Stimulated activated naive CD8-positive, alpha-beta T cell treated with anti-CD3 and anti-CD28 coated beads, Interleukin-15, Interleukin-2, amounts not matched to agents 100 ng/mL and 50 ng/mL, for 24 hours (primary cell): ENCODE results near the gene ASCL1.
A peak's percentile ranks its signal among the peaks of the same experiment; 100 is the strongest.

ENCODE experiments used
- H3K27ac Mint-ChIP-seq: one replicate; pipeline ENCODE4 v1.8.0; 2021; ENCODE audit warnings: mild to moderate bottlenecking, mixed read lengths
- H3K27me3 Mint-ChIP-seq: one replicate; pipeline ENCODE4 v1.8.0; 2021; ENCODE audit warnings: mixed read lengths
- H3K36me3 Mint-ChIP-seq: one replicate; pipeline ENCODE4 v1.8.0; 2021; ENCODE audit warnings: low read depth, mixed read lengths
- H3K4me1 Mint-ChIP-seq: one replicate; pipeline ENCODE4 v1.8.0; 2021; ENCODE audit warnings: low read depth, mixed read lengths
- H3K4me3 Mint-ChIP-seq: one replicate; pipeline ENCODE4 v1.8.0; 2021; ENCODE audit warnings: mild to moderate bottlenecking, mixed read lengths
- H3K9me3 Mint-ChIP-seq: one replicate; pipeline ENCODE4 v1.8.0; 2021; ENCODE audit warnings: mixed read lengths

The ASCL1 gene

DNA sequence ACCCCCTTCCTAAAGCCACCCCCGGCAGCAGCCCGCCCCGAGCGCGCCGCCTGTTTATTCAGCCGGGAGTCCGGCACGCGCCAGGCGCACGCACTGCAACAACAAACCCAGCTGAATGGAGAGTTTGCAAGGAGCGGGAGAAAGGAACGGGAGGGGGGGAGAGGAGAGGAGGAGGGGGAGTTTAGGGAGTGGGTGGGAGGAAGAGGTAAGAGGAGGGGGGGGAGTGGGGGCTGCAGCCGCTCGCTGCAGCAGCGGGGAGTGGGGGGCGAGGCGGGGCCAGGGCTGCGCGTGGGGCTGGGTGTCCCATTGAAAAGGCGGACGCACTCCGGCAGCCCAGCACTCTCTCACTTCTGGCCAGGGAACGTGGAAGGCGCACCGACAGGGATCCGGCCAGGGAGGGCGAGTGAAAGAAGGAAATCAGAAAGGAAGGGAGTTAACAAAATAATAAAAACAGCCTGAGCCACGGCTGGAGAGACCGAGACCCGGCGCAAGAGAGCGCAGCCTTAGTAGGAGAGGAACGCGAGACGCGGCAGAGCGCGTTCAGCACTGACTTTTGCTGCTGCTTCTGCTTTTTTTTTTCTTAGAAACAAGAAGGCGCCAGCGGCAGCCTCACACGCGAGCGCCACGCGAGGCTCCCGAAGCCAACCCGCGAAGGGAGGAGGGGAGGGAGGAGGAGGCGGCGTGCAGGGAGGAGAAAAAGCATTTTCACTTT, at the start of gene ASCL1:
ASCL1 (plus strand) TSS at position 336 of the 712 bp plus-strand sequence. CDS start 571 bp downstream, outside the sequence.
- Mint-ChIP-seq H3K4me3 (peak within 1 kb of the TSS; percentile 67), H3K4me1 (peaks cover 49% of the 10 kb centered on the region), H3K36me3 (no peaks in the 10 kb centered on the region), H3K27me3 (peaks cover 77% of the 10 kb centered on the region), H3K9me3 (no peaks in the 10 kb centered on the region), H3K27ac (no peak within 1 kb of the TSS)

GRCh38 chr12:102907918-102908317, 49.6 kb upstream of the ASCL1 start:
- H3K27ac Mint-ChIP-seq: no peak overlapping the region
- peaks cover 12% of the 10 kb centered on the region for H3K27me3 Mint-ChIP-seq
- no peaks in the 10 kb centered on the region for H3K4me1 Mint-ChIP-seq
- H3K4me3 Mint-ChIP-seq: no peak overlapping the region
- no peaks in the 10 kb centered on the region for H3K9me3 Mint-ChIP-seq
- no peaks in the 10 kb centered on the region for H3K36me3 Mint-ChIP-seq

DNA sequence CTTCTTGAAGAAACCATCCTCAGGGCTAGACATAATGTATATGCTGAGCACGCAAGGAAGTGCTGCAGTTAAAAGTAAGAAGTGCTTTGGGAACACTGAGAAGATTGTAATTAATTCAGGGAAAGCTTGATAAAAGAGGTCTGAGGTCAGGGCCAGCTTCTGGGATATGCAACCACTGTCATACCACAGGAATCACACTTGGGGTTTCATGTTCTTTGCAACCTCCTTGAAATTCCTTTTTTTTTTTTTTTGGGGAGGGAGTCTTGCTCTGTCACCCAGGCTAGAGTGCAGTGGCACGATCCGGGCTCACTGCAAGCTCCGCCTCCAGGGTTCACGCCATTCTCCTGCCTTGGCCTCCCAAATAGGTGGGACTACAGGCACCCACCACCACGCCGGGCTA, 47.3 kb upstream of the ASCL1 start:
- Mint-ChIP-seq H3K36me3 (no peaks in the 10 kb centered on the region), H3K27ac (no peak overlapping the region), H3K27me3 (peaks cover 11% of the 10 kb centered on the region), H3K9me3 (no peaks in the 10 kb centered on the region), H3K4me1 (no peaks in the 10 kb centered on the region), H3K4me3 (no peak overlapping the region)

- Mint-ChIP-seq H3K27ac (no peak overlapping the region), H3K27me3 (peaks cover 14% of the 10 kb centered on the region), H3K9me3 (no peaks in the 10 kb centered on the region), H3K4me1 (no peaks in the 10 kb centered on the region), H3K36me3 (no peaks in the 10 kb centered on the region), H3K4me3 (no peak overlapping the region)
Measured at GRCh38 chr12:102910792-102911191, 46.7 kb upstream of the ASCL1 start.

- no peak overlapping the region for H3K4me3 Mint-ChIP-seq
Measured at GRCh38 chr12:102911320-102911719, 46.2 kb upstream of the ASCL1 start.

GRCh38 chr12:102912258-102912657, 45.2 kb upstream of the ASCL1 start:
- Mint-ChIP-seq H3K36me3 (no peaks in the 10 kb centered on the region), H3K4me3 (no peak overlapping the region), H3K9me3 (no peaks in the 10 kb centered on the region)

More at GRCh38 chr12:102911320-102911719, 46.2 kb upstream of the ASCL1 start:
- Mint-ChIP-seq H3K4me1 (no peaks in the 10 kb centered on the region), H3K27me3 (peaks cover 18% of the 10 kb centered on the region), H3K27ac (no peak overlapping the region), H3K36me3 (no peaks in the 10 kb centered on the region), H3K9me3 (no peaks in the 10 kb centered on the region)

DNA sequence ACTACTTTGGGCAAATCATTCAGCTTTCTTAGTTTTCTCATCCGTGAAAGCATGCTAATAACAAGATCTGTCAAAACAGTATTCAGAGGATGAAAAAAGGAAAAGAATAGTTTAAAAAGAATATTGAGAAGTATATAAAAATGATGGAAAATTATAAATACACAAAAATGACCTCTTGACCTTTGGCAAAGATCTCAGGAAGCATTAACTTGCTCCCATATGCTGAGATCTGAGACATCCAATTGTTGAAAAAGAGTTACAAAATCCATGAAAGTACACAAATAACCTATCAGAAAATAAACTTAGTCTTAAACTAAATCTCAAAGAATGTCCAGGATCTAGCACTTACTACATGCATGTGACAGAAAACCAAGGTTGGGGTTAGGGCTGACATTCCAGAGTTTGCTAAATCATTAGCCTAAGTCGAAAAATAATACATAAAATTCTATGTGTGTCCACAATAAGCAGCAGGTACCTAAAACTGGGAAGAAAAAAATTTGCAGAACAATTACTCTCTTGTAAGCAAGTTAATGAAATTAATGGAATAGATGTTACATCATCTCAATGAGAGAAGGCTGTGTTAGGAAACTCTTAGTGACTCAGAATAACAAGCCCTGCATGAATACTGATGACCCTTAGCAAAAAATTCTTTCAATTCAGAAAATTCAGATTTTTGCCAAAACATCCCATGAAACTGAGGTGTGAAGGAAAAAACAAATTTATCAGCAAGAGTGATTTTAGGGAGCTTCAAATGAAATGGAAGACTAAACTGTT, 43.8 kb upstream of the ASCL1 start:
- no peak overlapping the region for H3K4me3 Mint-ChIP-seq
- H3K36me3 Mint-ChIP-seq: no peaks in the 10 kb centered on the region
- H3K27ac Mint-ChIP-seq: no peak overlapping the region
- peaks cover 28% of the 10 kb centered on the region for H3K27me3 Mint-ChIP-seq
- H3K9me3 Mint-ChIP-seq: no peaks in the 10 kb centered on the region
- H3K4me1 Mint-ChIP-seq: peaks cover 3% of the 10 kb centered on the region

More at GRCh38 chr12:102912258-102912657, 45.2 kb upstream of the ASCL1 start:
- peaks cover 21% of the 10 kb centered on the region for H3K27me3 Mint-ChIP-seq
- no peaks in the 10 kb centered on the region for H3K4me1 Mint-ChIP-seq
- H3K27ac Mint-ChIP-seq: no peak overlapping the region

GRCh38 chr12:102916252-102917025, 41.0 kb upstream of the ASCL1 start:
- Mint-ChIP-seq H3K27ac (no peak overlapping the region), H3K4me3 (no peak overlapping the region), H3K4me1 (peaks cover 3% of the 10 kb centered on the region)

GRCh38 chr12:102917026-102917787, 40.3 kb upstream of the ASCL1 start, which contains the start of gene PAH:
PAH (minus strand) TSS chr12:102917244; CDS start chr12:102917130, 114 bp downstream.
- Mint-ChIP-seq H3K9me3 (no peaks in the 10 kb centered on the region), H3K27me3 (peaks cover 25% of the 10 kb centered on the region), H3K4me1 (peaks cover 3% of the 10 kb centered on the region), H3K4me3 (peak within 1 kb of the TSS; percentile 72), H3K27ac (peak within 1 kb of the TSS; percentile 51), H3K36me3 (no peaks in the 10 kb centered on the region)

More at GRCh38 chr12:102916252-102917025, 41.0 kb upstream of the ASCL1 start:
- Mint-ChIP-seq H3K36me3 (no peaks in the 10 kb centered on the region), H3K27me3 (peaks cover 25% of the 10 kb centered on the region), H3K9me3 (no peaks in the 10 kb centered on the region)

GRCh38 chr12:102918840-102919239, 38.6 kb upstream of the ASCL1 start:
- peaks cover 33% of the 10 kb centered on the region for H3K27me3 Mint-ChIP-seq
- peaks cover 3% of the 10 kb centered on the region for H3K4me1 Mint-ChIP-seq
- no peak overlapping the region for H3K4me3 Mint-ChIP-seq
- H3K36me3 Mint-ChIP-seq: no peaks in the 10 kb centered on the region
- no peaks in the 10 kb centered on the region for H3K9me3 Mint-ChIP-seq
- no peak overlapping the region for H3K27ac Mint-ChIP-seq

DNA sequence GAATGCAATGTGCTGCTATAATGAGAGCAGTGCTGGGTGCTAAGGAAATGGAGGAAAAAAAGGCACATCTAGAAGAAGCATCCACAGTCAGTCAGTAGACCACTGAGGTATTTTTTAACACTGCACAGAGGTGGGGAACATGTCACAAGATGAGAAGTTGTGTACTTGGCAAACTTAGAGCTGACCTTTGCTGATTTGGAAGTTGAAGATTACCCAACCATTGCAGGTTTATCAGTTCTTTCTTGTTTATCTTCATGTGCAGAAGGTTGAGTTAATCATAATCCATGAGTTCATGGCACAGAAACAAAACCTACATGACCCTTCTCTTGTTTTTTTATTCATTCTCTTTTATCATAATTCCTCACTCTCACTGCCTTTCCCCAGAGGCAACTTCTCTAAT, 37.2 kb upstream of the ASCL1 start:
- Mint-ChIP-seq H3K27me3 (peaks cover 40% of the 10 kb centered on the region), H3K4me3 (no peak overlapping the region), H3K27ac (no peak overlapping the region), H3K9me3 (no peaks in the 10 kb centered on the region), H3K36me3 (no peaks in the 10 kb centered on the region), H3K4me1 (peaks cover 3% of the 10 kb centered on the region)

DNA sequence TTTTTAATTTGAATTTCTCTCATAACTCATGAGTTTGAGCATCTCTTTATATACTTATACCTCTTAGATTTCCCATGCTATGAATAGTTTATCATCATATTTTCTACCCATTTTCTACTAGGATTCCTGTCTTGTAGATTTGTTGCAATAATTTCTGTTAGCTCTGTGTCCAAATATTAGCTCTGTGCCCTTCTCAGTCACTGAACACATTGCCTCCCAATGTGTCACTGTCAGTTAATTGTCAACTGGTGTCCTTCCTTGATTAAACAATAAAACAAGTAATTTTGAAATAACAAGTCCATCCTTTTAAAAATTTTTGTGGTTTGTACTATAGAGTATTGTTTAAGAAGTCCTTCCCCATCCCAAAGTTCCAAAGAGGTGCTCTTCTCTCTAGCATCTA, 36.2 kb upstream of the ASCL1 start:
- Mint-ChIP-seq H3K4me3 (no peak overlapping the region), H3K36me3 (no peaks in the 10 kb centered on the region), H3K9me3 (no peaks in the 10 kb centered on the region), H3K27me3 (peaks cover 40% of the 10 kb centered on the region), H3K4me1 (peaks cover 3% of the 10 kb centered on the region), H3K27ac (no peak overlapping the region)

DNA sequence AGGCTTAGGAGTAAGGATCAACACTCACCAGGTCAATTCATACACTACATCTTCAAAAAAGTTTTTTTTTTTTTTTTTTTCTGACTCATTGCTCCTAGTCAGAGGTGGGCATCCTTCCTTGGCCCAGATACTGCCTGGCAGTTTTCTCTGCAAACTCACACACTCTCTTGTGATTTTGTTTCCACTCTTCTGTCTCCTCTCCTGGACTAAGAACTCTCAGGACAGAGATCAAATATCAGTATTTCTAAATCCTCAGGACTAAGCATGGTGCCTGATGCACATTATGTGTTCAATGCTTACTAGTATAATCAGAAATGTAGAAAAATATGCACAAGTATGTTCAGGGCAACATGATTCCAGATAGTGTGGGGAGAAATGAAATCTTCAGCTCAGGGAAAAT, 30.3 kb upstream of the ASCL1 start:
- H3K9me3 Mint-ChIP-seq: no peaks in the 10 kb centered on the region
- no peak overlapping the region for H3K27ac Mint-ChIP-seq
- H3K4me3 Mint-ChIP-seq: no peak overlapping the region
- peaks cover 48% of the 10 kb centered on the region for H3K27me3 Mint-ChIP-seq
- H3K36me3 Mint-ChIP-seq: no peaks in the 10 kb centered on the region
- H3K4me1 Mint-ChIP-seq: no peaks in the 10 kb centered on the region

- H3K4me3 Mint-ChIP-seq: no peak overlapping the region
- no peaks in the 10 kb centered on the region for H3K4me1 Mint-ChIP-seq
- H3K36me3 Mint-ChIP-seq: no peaks in the 10 kb centered on the region
- H3K27ac Mint-ChIP-seq: no peak overlapping the region
- no peaks in the 10 kb centered on the region for H3K9me3 Mint-ChIP-seq
- H3K27me3 Mint-ChIP-seq: peaks cover 49% of the 10 kb centered on the region
Measured at GRCh38 chr12:102933168-102933567, 24.3 kb upstream of the ASCL1 start.
